SK-N-SH (cell line): Measurements from ENCODE around the gene USP1.

Source experiments
- JUND ChIP-seq: IDR thresholded peaks from 2 replicates; pipeline ENCODE4 v1.4.0; 2012
- MXI1 ChIP-seq: IDR thresholded peaks from 2 replicates; pipeline ENCODE4 v1.6.1; 2012; ENCODE audit warnings: mild to moderate bottlenecking, low read depth, low read length, improper control_type of control experiment
- NRF1 ChIP-seq: IDR thresholded peaks from 2 replicates; pipeline ENCODE4 v1.6.1; 2012; ENCODE audit warnings: low read depth, mild to moderate bottlenecking, low read length
- SIN3A ChIP-seq: IDR thresholded peaks from 2 replicates; pipeline ENCODE4 v1.6.1; 2012; ENCODE audit warnings: low read depth, mild to moderate bottlenecking, low read length, moderate library complexity, borderline replicate concordance
- TAF1 ChIP-seq: IDR thresholded peaks from 2 replicates; pipeline ENCODE4 v1.6.1; 2012; ENCODE audit warnings: low read depth, mild to moderate bottlenecking, low read length, moderate library complexity, borderline replicate concordance
- USF2 ChIP-seq: fragments of 150-350 bp; IDR thresholded peaks from 2 replicates; pipeline ENCODE4 v1.6.1; 2017; ENCODE audit warnings: antibody characterized with exemption, low read length, low read depth, borderline replicate concordance
- YY1 ChIP-seq: IDR thresholded peaks from 2 replicates; pipeline ENCODE4 v1.4.0; 2012; ENCODE audit warnings: low read depth, mild to moderate bottlenecking
- TF ChIP-seq, protein P1 (sequence below): fragments of 200-600 bp; sonication (generic); IDR thresholded peaks from 2 replicates; pipeline ENCODE4 v1.6.1; 2017; ENCODE audit warnings: antibody characterized with exemption, mild to moderate bottlenecking, moderate library complexity

- TF ChIP-seq SIN3A (no peak), USF2 (no peak), YY1 (no peak), TAF1 (no peak), JUND (no peak), MXI1 (no peak), NRF1 (no peak)
- TF ChIP-seq, protein P1, sequence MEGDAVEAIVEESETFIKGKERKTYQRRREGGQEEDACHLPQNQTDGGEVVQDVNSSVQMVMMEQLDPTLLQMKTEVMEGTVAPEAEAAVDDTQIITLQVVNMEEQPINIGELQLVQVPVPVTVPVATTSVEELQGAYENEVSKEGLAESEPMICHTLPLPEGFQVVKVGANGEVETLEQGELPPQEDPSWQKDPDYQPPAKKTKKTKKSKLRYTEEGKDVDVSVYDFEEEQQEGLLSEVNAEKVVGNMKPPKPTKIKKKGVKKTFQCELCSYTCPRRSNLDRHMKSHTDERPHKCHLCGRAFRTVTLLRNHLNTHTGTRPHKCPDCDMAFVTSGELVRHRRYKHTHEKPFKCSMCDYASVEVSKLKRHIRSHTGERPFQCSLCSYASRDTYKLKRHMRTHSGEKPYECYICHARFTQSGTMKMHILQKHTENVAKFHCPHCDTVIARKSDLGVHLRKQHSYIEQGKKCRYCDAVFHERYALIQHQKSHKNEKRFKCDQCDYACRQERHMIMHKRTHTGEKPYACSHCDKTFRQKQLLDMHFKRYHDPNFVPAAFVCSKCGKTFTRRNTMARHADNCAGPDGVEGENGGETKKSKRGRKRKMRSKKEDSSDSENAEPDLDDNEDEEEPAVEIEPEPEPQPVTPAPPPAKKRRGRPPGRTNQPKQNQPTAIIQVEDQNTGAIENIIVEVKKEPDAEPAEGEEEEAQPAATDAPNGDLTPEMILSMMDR, result no peak
Measured at GRCh38 chr1:62500210-62500609, 63.4 kb downstream of the USP1 start.
